Right cardiac atrium (tissue), 5 donors: Measurements from ENCODE around the gene NCBP3. TPM values are rescaled to one million over a fixed set of nuclear protein-coding genes. Genes with fewer than 3 reads are reported as not detected.
"Not testable (repeated sequence)": the region's sequence is repeated elsewhere in the genome, so short reads cannot be mapped to it uniquely, and the experiment has no call there.

Experiments used
- ATAC-seq, 2 donors: fragments of 200-7000 bp; cut with Tn5 transposase; one replicate each; pipeline versions ENCODE4 v1.8.0 to v1.9.1; 2020; ENCODE audit warnings: moderate library complexity in 2 of 2, mild to moderate bottlenecking in 1 of 2
- DNase-seq, 3 donors: peaks; one replicate each; pipeline ENCODE4 v3.0.0-alpha.2; 2020
- H3K27ac ChIP-seq: one replicate; pipeline ENCODE4 v1.5.1; 2013; ENCODE audit warnings: mild to moderate bottlenecking, low read length, control low read depth, moderate library complexity
- H3K27me3 ChIP-seq: one replicate; pipeline ENCODE4 v1.6.1; 2013; ENCODE audit not compliant: control insufficient read depth, insufficient read depth
- H3K4me1 ChIP-seq: one replicate; pipeline ENCODE4 v1.6.1; 2013; ENCODE audit warnings: low read length; ENCODE audit not compliant: control insufficient read depth, insufficient read depth
- H3K4me3 ChIP-seq: one replicate; pipeline ENCODE4 v1.5.1; 2013; ENCODE audit warnings: low read length, control low read depth
- H3K9me3 ChIP-seq: one replicate; pipeline ENCODE4 v1.6.1; 2013; ENCODE audit warnings: low read length; ENCODE audit not compliant: control insufficient read depth
- WGBS: extraction: QIAGEN DNeasy Blood & Tissue Kit; methylation state at CpG from one replicate; pipeline ENCODE4 v1.1.7; 2013; 5-methylcytosine and 5-hydroxymethylcytosine counted together
- intact Hi-C, 4 donors: fragments of 100-400 bp; cut with DNase I; formaldehyde crosslinking; loops; one replicate each; pipeline versions ENCODE4 v1.11.0 to v1.14.0; 2022 to 2023
- polyA plus RNA-seq: library from polyadenylated mRNA; stranded (reverse); fragments of 200-250 nt; gene quantifications from one replicate; pipeline ENCODE4 v1.2.3, GENCODE V29; 2013
- total RNA-seq, 4 donors: library from RNA; stranded (reverse); fragmentation: NEBNext Ultra II Directional; extraction: Animal tissue kit (Norgen Biotek cat#: 25700); gene quantifications; one replicate each; pipeline ENCODE4 v1.2.1, GENCODE V29; 2021
- donor health status: healthy with polysubstance abuse.
- donor health status: DM: no; HTN: yes; CAD: no.
- donor health status: DM: no; HTN: no; CAD: no.
- donor health status: DM: no; HTN: yes; CAD: no; lungs with severe emphysema.
- donor health status: DM: yes; HTN: yes; CAD: no.

NCBP3 gene
- total and polyA plus RNA-seq, 5 donors = 13.9 to 33.5 (median 25.3) TPM

GRCh38 chr17:3864534-3864933 is 18.5 kb upstream of the NCBP3 start:
- intact Hi-C loops = loop anchor here in 3 of 4 donors (5.0 to 10.0 kb wide), 2 partner anchors 140 to 143 kb away; no protein-coding TSS in a partner anchor
- H3K27me3 ChIP-seq = no peaks in the 10 kb centered on the region
- H3K4me1 ChIP-seq = no peaks in the 10 kb centered on the region
- H3K27ac ChIP-seq = no peak overlapping the region
- H3K4me3 ChIP-seq = no peak overlapping the region
- peak in 1 of 3 donors; percentile 27 for DNase-seq
- 90% methylated on average over 10 of the region's 10 CpGs for WGBS
- H3K9me3 ChIP-seq = no peaks in the 10 kb centered on the region
- ATAC-seq = no peak

DNA sequence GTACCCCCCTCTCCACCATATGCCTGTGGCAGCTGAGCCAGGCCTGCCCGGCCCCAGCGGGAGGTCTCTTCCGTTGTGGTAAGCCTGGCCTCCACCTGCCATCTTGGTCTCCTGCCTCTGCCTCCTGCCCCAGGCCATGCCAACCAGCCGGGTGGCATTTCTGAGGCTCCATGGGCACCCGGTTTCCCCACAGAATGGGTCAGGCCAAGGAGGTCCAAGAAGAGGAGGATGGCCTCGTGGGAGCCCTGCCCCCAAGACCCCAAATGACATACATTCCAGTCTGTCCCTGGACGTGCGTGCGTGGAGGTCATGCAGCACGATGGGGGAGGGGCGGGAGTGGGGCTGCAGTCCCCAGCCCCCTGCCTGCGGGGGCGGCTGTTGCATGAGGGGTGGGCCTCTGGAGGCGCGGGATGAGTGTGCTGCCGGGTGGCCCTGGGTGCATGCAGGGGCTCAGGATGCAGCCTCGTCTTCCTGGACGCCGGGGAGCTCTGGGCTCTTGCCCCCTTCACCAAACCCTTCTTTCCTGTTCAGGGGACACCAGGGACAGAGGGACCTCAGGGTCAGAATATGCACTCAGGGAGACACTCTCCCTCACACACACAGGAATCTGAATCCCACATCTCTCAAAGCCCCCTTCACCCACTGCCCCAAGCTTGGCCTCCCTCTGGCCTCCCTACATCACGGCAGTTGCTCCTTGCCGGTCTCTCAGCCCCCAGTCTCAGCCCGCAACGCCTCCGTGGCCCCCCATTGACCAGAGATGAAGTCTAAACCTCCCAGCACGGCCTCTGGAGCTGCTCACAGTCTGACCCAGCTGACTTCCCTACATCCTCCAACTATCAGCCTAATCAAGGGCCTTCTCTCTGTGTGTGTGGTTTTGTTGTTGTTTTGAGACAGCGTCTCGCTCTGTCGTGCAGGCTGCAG is 16.0 kb upstream of the NCBP3 start:
- Histone ChIP-seq H3K9me3 (no peaks in the 10 kb centered on the region), H3K4me1 (no peaks in the 10 kb centered on the region), H3K27ac (no peak overlapping the region), H3K27me3 (no peaks in the 10 kb centered on the region), H3K4me3 (no peak overlapping the region)
- intact Hi-C loops = loop anchor here (2.0 to 10.0 kb wide), 3 partner anchors 143 to 145 kb away; no protein-coding TSS in a partner anchor
- WGBS = 88% methylated on average over 28 of the region's 28 CpGs
- no peak for ATAC-seq
- peak in 1 of 3 donors; percentile 30 for DNase-seq

DNA sequence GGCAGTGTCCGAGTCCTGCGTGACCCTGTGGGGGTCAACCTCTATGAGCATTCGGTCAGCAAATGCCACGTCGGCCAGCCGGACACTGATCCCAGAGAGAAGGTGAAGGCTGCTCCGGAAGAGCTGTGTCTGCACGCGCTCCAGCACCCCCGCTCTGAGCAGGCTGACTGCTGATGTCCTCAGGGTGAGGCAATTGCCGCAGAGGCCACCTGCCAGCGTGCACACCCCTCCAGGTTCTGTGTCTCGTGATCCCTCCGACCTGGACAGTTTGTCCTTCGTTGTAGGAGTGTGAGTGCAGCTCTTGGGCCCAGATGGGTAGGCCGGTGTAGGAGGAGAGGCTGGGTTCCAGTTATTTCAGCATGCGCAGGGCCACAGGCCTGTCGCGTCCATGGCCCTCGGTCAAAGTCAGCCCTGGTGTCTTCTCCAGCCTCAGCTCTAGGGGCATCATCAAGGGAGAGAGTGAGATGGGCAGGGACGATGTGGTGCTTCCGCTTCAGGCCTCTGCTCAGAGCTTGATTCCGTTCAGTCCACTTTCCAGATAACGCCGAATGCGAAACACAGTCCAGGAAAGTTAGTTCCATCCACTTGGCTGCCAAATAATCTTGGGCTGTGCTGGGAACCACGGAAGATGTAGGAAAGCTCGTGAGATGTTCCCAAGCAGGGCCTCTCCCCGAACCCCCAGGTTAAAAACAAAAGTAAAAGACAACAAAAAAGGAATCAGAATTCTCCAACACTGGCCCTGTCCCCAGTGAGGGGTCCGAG is 15.1 kb upstream of the NCBP3 start:
- H3K27me3 ChIP-seq = no peaks in the 10 kb centered on the region
- WGBS = 88% methylated on average over 30 of the region's 30 CpGs
- intact Hi-C loops = loop anchor here in 3 of 4 donors (5.0 to 10.0 kb wide), 2 partner anchors 144 to 146 kb away; no protein-coding TSS in a partner anchor

DNA sequence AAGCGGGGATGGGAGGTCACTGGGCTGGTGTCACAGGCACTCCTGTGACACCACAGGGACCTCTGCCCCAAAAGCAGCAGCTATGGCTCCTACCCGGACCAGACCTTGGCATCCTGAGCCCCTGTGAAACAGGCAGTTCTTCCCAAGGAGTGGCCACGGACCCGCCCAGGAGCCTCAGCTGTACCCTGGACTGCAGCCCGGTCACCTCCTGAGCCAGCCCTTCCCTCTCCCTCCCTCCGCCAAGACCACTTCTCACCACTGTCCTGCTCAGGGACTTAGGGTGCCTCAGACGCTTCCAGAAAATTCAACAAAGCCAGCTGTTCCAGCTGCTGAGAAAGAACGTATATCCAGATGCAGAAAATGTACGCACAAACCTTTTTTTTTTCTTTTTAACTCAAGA is 13.9 kb upstream of the NCBP3 start:
- H3K27ac ChIP-seq = no peak overlapping the region
- no peaks in the 10 kb centered on the region for H3K9me3 ChIP-seq
- intact Hi-C loops = loop anchor here in 3 of 4 donors (5.0 to 10.0 kb wide), 2 partner anchors 145 to 147 kb away; no protein-coding TSS in a partner anchor
- no peak overlapping the region for H3K4me3 ChIP-seq
- no peaks in the 10 kb centered on the region for H3K27me3 ChIP-seq
- WGBS = 69% methylated on average over 9 of the region's 9 CpGs
- peak in 1 of 3 donors; percentile 59 for DNase-seq
- no peaks in the 10 kb centered on the region for H3K4me1 ChIP-seq
- ATAC-seq = no peak

More for the DNA sequence above, 15.1 kb upstream of the NCBP3 start:
- H3K9me3 ChIP-seq = no peaks in the 10 kb centered on the region
- peak in 2 of 3 donors; percentile 36 to 44 for DNase-seq
- H3K4me1 ChIP-seq = no peaks in the 10 kb centered on the region
- ATAC-seq = no peak
- no peak overlapping the region for H3K27ac ChIP-seq
- H3K4me3 ChIP-seq = no peak overlapping the region

GRCh38 chr17:3857261-3858105 is 11.4 kb upstream of the NCBP3 start:
- Histone ChIP-seq H3K4me3 (no peak overlapping the region), H3K9me3 (no peaks in the 10 kb centered on the region), H3K4me1 (no peaks in the 10 kb centered on the region), H3K27ac (no peak overlapping the region), H3K27me3 (no peaks in the 10 kb centered on the region)
- intact Hi-C loops = no loop called here
- 79% methylated on average over 16 of the region's 16 CpGs for WGBS
- DNase-seq = peak in 2 of 3 donors; percentile 4 to 38
- peak in 1 of 2 donors; percentile 21 for ATAC-seq

GRCh38 chr17:3854204-3854603 is 8.2 kb upstream of the NCBP3 start:
- H3K27me3 ChIP-seq, H3K9me3 ChIP-seq, intact Hi-C loops, H3K4me1 ChIP-seq, H3K27ac ChIP-seq, H3K4me3 ChIP-seq, ATAC-seq: not testable (repeated sequence)
- peak in 1 of 3 donors; percentile 44 for DNase-seq
- WGBS = 91% methylated on average over 29 of the region's 36 CpGs

GRCh38 chr17:3852561-3852960 is 6.5 kb upstream of the NCBP3 start:
- peak in 1 of 2 donors; percentile 34 for ATAC-seq

GRCh38 chr17:3851461-3852100 is 5.5 kb upstream of the NCBP3 start:
- 81% methylated on average over 24 of the region's 24 CpGs for WGBS
- Histone ChIP-seq H3K27me3 (no peaks in the 10 kb centered on the region), H3K27ac (no peak overlapping the region), H3K9me3 (no peaks in the 10 kb centered on the region), H3K4me3 (no peak overlapping the region), H3K4me1 (no peaks in the 10 kb centered on the region)
- DNase-seq (peak in 1 of 3 donors; percentile 27), ATAC-seq (no peak)
- intact Hi-C loops = no loop called here

More at GRCh38 chr17:3852561-3852960, 6.5 kb upstream of the NCBP3 start:
- DNase-seq = peak in 2 of 3 donors; percentile 26 to 37
- no peaks in the 10 kb centered on the region for H3K9me3 ChIP-seq
- H3K27me3 ChIP-seq = no peaks in the 10 kb centered on the region
- H3K4me1 ChIP-seq = no peaks in the 10 kb centered on the region
- no peak overlapping the region for H3K4me3 ChIP-seq
- WGBS = 62% methylated on average over 10 of the region's 10 CpGs
- intact Hi-C loops = no loop called here
- no peak overlapping the region for H3K27ac ChIP-seq

- ATAC-seq (no peak), DNase-seq (peak in 2 of 3 donors; percentile 10 to 34)
- H3K9me3 ChIP-seq = no peaks in the 10 kb centered on the region
- intact Hi-C loops = no loop called here
- H3K4me3 ChIP-seq = no peak overlapping the region
- H3K27ac ChIP-seq = no peak overlapping the region
- H3K27me3 ChIP-seq = no peaks in the 10 kb centered on the region
- no peaks in the 10 kb centered on the region for H3K4me1 ChIP-seq
- 77% methylated on average over 9 of the region's 9 CpGs for WGBS
These were observed 2.3 kb upstream of the NCBP3 start for GRCh38 chr17:3848229-3848835.
